IMR-90 (cell line): ENCODE measurements around the gene STUB1. TPM values are rescaled to one million over a fixed set of nuclear protein-coding genes. Genes with fewer than 3 reads are reported as not detected.
A peak's percentile ranks its signal among the peaks of the same experiment; 100 is the strongest.

Experiments
- ATAC-seq: fragments of 200-7000 bp; cut with Tn5 transposase; 2 replicates; pipeline ENCODE4 v1.9.1; 2020; ENCODE audit warnings: low read depth, mild to moderate bottlenecking, moderate library complexity
- BruUV-seq: library from RNA; stranded (reverse); fragments of 400-500 nt; replicated peaks from 2 replicates; lab custom pipeline; 2021; lab: Mats Ljungman, UMichigan
- CTCF ChIA-PET: fragments of 300-600 bp; formaldehyde crosslinking; extraction: SDS; loops from one replicate; lab custom pipeline; 2021; ENCODE audit warnings: antibody characterized with exemption; lab: Yijun Ruan, JAX
- POLR2A ChIA-PET: fragments of 300-600 bp; sonication (Branson Sonifier 250); formaldehyde crosslinking; loops from one replicate; lab custom pipeline; 2022; ENCODE audit warnings: antibody characterized with exemption; ENCODE audit not compliant: unreplicated experiment; lab: Charles Lee
- DNase-seq: peaks from one replicate; pipeline ENCODE4 v3.0.0; 2013
- H2AFZ ChIP-seq: replicated peaks from 2 replicates; pipeline ENCODE3; 2013; ENCODE audit warnings: low read length, mild to moderate bottlenecking; ENCODE audit not compliant: poor library complexity
- H2AK5ac ChIP-seq: 2 replicates; pipeline ENCODE4 v1.6.1; 2013; ENCODE audit warnings: low read depth, low read length, inconsistent platforms
- H2AK9ac ChIP-seq: replicated peaks from 2 replicates; pipeline ENCODE3; 2013; ENCODE audit warnings: mild to moderate bottlenecking, low read depth, low read length, moderate library complexity; ENCODE audit not compliant: poor library complexity
- H2BK120ac ChIP-seq: 2 replicates; pipeline ENCODE4 v1.6.1; 2013; ENCODE audit warnings: low read depth, low read length, inconsistent platforms
- H2BK15ac ChIP-seq: 3 replicates; pipeline ENCODE4 v1.6.1; 2013; ENCODE audit warnings: low read depth, low read length, inconsistent platforms
- H2BK20ac ChIP-seq: 2 replicates; pipeline ENCODE4 v1.6.1; 2013; ENCODE audit warnings: low read depth, mild to moderate bottlenecking, inconsistent platforms, low read length, moderate library complexity
- H2BK5ac ChIP-seq: 2 replicates; pipeline ENCODE4 v1.6.1; 2013; ENCODE audit warnings: mild to moderate bottlenecking, low read depth, low read length, inconsistent platforms; ENCODE audit not compliant: poor library complexity, severe bottlenecking
- H3K14ac ChIP-seq: replicated peaks from 2 replicates; pipeline ENCODE4 v1.6.1; 2013; ENCODE audit warnings: low read depth, low read length, inconsistent platforms
- H3K18ac ChIP-seq: 2 replicates; pipeline ENCODE4 v1.6.1; 2013; ENCODE audit warnings: low read depth, low read length, control low read depth
- H3K23ac ChIP-seq: 2 replicates; pipeline ENCODE4 v1.6.1; 2013; ENCODE audit warnings: low read depth, low read length, inconsistent platforms
- H3K27ac ChIP-seq: 2 replicates; pipeline ENCODE4 v1.5.1; 2013; ENCODE audit warnings: mild to moderate bottlenecking, control low read depth, low read length; ENCODE audit not compliant: insufficient read depth
- H3K27me3 ChIP-seq: 2 replicates; pipeline ENCODE4 v1.6.1; 2013; ENCODE audit warnings: low read length; ENCODE audit not compliant: control insufficient read depth, insufficient read depth
- H3K36me3 ChIP-seq: 2 replicates; pipeline ENCODE4 v1.6.1; 2013; ENCODE audit warnings: low read length, mixed read lengths; ENCODE audit not compliant: control insufficient read depth, insufficient read depth
- H3K4ac ChIP-seq: 2 replicates; pipeline ENCODE4 v1.6.1; 2013; ENCODE audit warnings: low read depth, low read length, inconsistent platforms
- H3K4me1 ChIP-seq: 2 replicates; pipeline ENCODE4 v1.6.1; 2013; ENCODE audit warnings: low read length, mixed read lengths; ENCODE audit not compliant: control insufficient read depth, insufficient read depth
- H3K4me2 ChIP-seq: 2 replicates; pipeline ENCODE4 v1.6.1; 2013; ENCODE audit warnings: low read depth, mild to moderate bottlenecking, control low read depth, low read length, moderate library complexity
- H3K4me3 ChIP-seq: 2 replicates; pipeline ENCODE4 v1.5.1; 2013; ENCODE audit warnings: low read depth, mild to moderate bottlenecking, control low read depth, low read length, moderate library complexity; ENCODE audit not compliant: insufficient read depth
- H3K56ac ChIP-seq: 2 replicates; pipeline ENCODE4 v1.6.1; 2013; ENCODE audit warnings: low read length, inconsistent platforms; ENCODE audit not compliant: insufficient read depth; ENCODE audit errors: extremely low read depth
- H3K79me1 ChIP-seq, 2 experiments: 2 replicates each; pipeline ENCODE4 v1.6.1; 2013; ENCODE audit warnings: low read length in 2 of 2, inconsistent platforms in 1 of 2, low read depth in 1 of 2
- H3K9ac ChIP-seq: 2 replicates; pipeline ENCODE4 v1.6.1; 2013; ENCODE audit warnings: low read depth, low read length, control low read depth
- H3K9me1 ChIP-seq: 2 replicates; pipeline ENCODE4 v1.6.1; 2013; ENCODE audit warnings: low read length, inconsistent platforms; ENCODE audit not compliant: insufficient read depth
- H3K9me3 ChIP-seq: 2 replicates; pipeline ENCODE4 v1.6.1; 2013; ENCODE audit warnings: low read length; ENCODE audit not compliant: control insufficient read depth, insufficient read depth
- H4K20me1 ChIP-seq: 2 replicates; pipeline ENCODE4 v1.6.1; 2013; ENCODE audit warnings: low read length, inconsistent platforms; ENCODE audit not compliant: insufficient read depth
- H4K5ac ChIP-seq: 2 replicates; pipeline ENCODE4 v1.6.1; 2013; ENCODE audit warnings: mild to moderate bottlenecking, low read depth, low read length, control low read depth
- H4K8ac ChIP-seq, 2 experiments: 2 replicates each; pipeline ENCODE4 v1.6.1; 2013; ENCODE audit warnings: low read depth in 2 of 2, low read length in 2 of 2, control low read depth in 1 of 2, inconsistent platforms in 1 of 2
- H4K91ac ChIP-seq: 2 replicates; pipeline ENCODE4 v1.6.1; 2013; ENCODE audit warnings: low read depth, low read length, inconsistent platforms; ENCODE audit not compliant: insufficient read depth
- FOS ChIP-seq: fragments of 150-350 bp; IDR thresholded peaks from 2 replicates; pipeline ENCODE4 v1.6.1; 2016; ENCODE audit warnings: low read depth, low read length
- MAFK ChIP-seq: IDR thresholded peaks from 2 replicates; pipeline ENCODE4 v1.6.1; 2012; ENCODE audit warnings: low read depth, low read length, improper control_type of control experiment
- MAZ ChIP-seq: IDR thresholded peaks from 2 replicates; pipeline ENCODE4 v1.6.1; 2012; ENCODE audit warnings: low read depth, mild to moderate bottlenecking, low read length, improper control_type of control experiment, moderate library complexity, borderline replicate concordance
- RFX5 ChIP-seq: IDR thresholded peaks from 2 replicates; pipeline ENCODE4 v1.8.0; 2012; ENCODE audit warnings: low read depth, mild to moderate bottlenecking, low read length, moderate library complexity
- WGBS, 2 experiments: methylation state at CpG; one replicate each; pipeline versions ENCODE4 v1.1.5 to v1.1.7; 2013; ENCODE audit warnings: missing lambda C conversion rate in 2 of 2; ENCODE audit not compliant: insufficient read length in 1 of 2; ENCODE audit errors: extremely low coverage in 2 of 2; 5-methylcytosine and 5-hydroxymethylcytosine counted together
- dilution Hi-C: fragments of 300-500 bp; cut with HindIII; formaldehyde crosslinking; loops from one replicate; pipeline ENCODE4 v1.14.3; 2018; ENCODE audit warnings: low sequenced_read_pairs; ENCODE audit not compliant: unreplicated experiment
- in situ Hi-C: fragments of 300-500 bp; cut with MboI; formaldehyde crosslinking; loops from 3 replicates; pipeline ENCODE4 v1.14.3; 2019; ENCODE audit warnings: low sequenced_read_pairs, inconsistent platforms, mixed read lengths
- intact Hi-C: fragments of 100-400 bp; cut with micrococcal nuclease; formaldehyde crosslinking; loops from 2 replicates; pipeline ENCODE4 v1.10.0; 2022
- polyA plus RNA-seq, 3 experiments: library from polyadenylated mRNA; depleted of rRNA; stranded (reverse); fragments of >200 nt; gene quantifications; 2 replicates each; pipeline ENCODE4 v1.2.3, GENCODE V29; 2012; ENCODE audit warnings: low replicate concordance in 1 of 3
- total RNA-seq: library from RNA; depleted of rRNA; stranded (reverse); fragments of >200 nt; gene quantifications from 2 replicates; pipeline ENCODE4 v1.2.3, GENCODE V29; 2012

Gene STUB1
- total and polyA plus RNA-seq, 2 of the 4 experiments (the other 2 are of a cell fraction) = 183 to 186 TPM

DNA sequence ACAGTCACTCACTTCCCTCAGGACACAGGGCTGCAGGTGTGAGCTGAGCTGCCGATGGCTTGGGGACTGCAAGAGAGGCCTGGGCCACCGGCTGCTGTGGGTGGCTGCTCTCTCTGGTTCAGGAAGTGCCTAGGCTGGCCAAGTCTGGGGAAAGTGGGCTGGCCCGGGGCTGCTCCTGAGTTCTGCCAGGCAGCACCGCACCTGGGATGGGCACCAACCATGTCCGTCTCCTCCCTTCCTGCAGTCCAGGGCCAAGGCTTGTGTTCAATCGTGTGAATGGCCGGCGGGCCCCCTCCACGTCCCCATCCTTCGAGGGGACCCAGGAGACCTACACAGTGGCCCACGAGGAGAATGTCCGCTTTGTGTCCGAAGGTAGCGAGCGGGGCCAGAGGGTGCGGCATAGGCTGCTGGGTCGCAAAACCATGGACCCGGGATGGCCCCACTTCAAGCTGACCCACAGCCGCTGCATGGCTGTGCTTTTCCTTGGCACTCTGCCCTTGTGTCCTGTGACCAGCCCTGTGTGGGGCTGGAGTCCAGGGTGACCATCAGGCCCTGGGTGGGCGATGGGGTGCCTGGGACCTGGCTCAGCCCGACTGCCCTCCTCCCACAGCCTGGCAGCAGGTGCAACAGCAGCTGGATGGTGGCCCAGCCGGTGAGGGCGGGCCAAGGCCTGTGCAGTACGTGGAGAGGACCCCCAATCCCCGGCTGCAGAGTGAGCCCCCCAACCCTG, 32.9 kb upstream of the STUB1 start:
- DNase-seq (no peak), ATAC-seq (no peak)
- H2BK5ac ChIP-seq = no peak overlapping the region
- in situ Hi-C loops (loop anchor here (10.0 kb wide), 1 partner anchor 253 kb away; the partner anchor contains the start of gene NME4), dilution Hi-C loops (no loop called here), intact Hi-C loops (no loop called here)
- H2AK5ac ChIP-seq = no peak overlapping the region
- no peak overlapping the region for H2BK20ac ChIP-seq
- H2BK15ac ChIP-seq = no peak overlapping the region
- H3K4me2 ChIP-seq = no peak overlapping the region
- no peak overlapping the region for H3K23ac ChIP-seq
- TF ChIP-seq RFX5 (no peak), MAZ (no peak), MAFK (no peak), FOS (no peak)
- no peak overlapping the region for H3K4ac ChIP-seq
- no peaks in the 10 kb centered on the region for H3K9me3 ChIP-seq
- H3K36me3 ChIP-seq = 0 out of 2 replicates have a peak, but pooled peaks cover 1% of the 10 kb centered on the region
- no peak overlapping the region for H3K27ac ChIP-seq
- peak overlapping the region; percentile 50 for H2AK9ac ChIP-seq
- no peak overlapping the region for H3K56ac ChIP-seq
- H3K4me1 ChIP-seq = peaks cover 21% of the 10 kb centered on the region
- no peak overlapping the region for H4K91ac ChIP-seq
- H3K79me1 ChIP-seq = peaks cover 13 to 54% of the 10 kb centered on the region in 2 experiments; a peak in 3 of 4 replicates
- no peak overlapping the region for H4K8ac ChIP-seq
- H3K9ac ChIP-seq = no peak overlapping the region
- no peak overlapping the region for H3K4me3 ChIP-seq
- H3K14ac ChIP-seq = no peak overlapping the region
- H4K5ac ChIP-seq = no peak overlapping the region
- H4K20me1 ChIP-seq = no peaks in the 10 kb centered on the region; the same call in 1 of the 2 replicates
- H3K18ac ChIP-seq = no peak overlapping the region
- 93% methylated on average over 17 of the region's 25 CpGs; no CpG with 5 or more reads in 1 of the 2 experiments for WGBS, 2 experiments
- CTCF ChIA-PET = interaction anchor here (0.8 kb wide), 1 partner anchor 13 kb away, joined by 3 read pairs; no protein-coding TSS in a partner anchor
- POLR2A ChIA-PET = no interaction called here
- no peaks in the 10 kb centered on the region for H3K27me3 ChIP-seq
- H3K9me1 ChIP-seq = peaks cover 15% of the 10 kb centered on the region
- BruUV-seq = no TSS peak
- no peak overlapping the region for H2AFZ ChIP-seq
- H2BK120ac ChIP-seq = no peak overlapping the region
